Trophoblast cell (in vitro differentiated cells and primary cell): ENCODE data around the gene DCAF15.

Source experiments
- DNase-seq, 2 donors: peaks; one replicate each; pipeline ENCODE4 v3.0.0-alpha.2; 2016
- H2AFZ ChIP-seq: 2 replicates; pipeline ENCODE4 v1.6.1; 2013; ENCODE audit warnings: low read length, moderate library complexity, mild to moderate bottlenecking; ENCODE audit not compliant: insufficient read depth, poor library complexity
- H2AK5ac ChIP-seq: 2 replicates; pipeline ENCODE4 v1.6.1; 2013; ENCODE audit warnings: mild to moderate bottlenecking, low read length
- H2BK120ac ChIP-seq: 2 replicates; pipeline ENCODE4 v1.6.1; 2013; ENCODE audit warnings: low read length, mild to moderate bottlenecking, moderate library complexity; ENCODE audit not compliant: insufficient read depth, poor library complexity
- H2BK12ac ChIP-seq: 2 replicates; pipeline ENCODE4 v1.6.1; 2013; ENCODE audit warnings: mild to moderate bottlenecking, low read length, moderate library complexity
- H2BK5ac ChIP-seq: 2 replicates; pipeline ENCODE4 v1.6.1; 2013; ENCODE audit warnings: low read length, low read depth, moderate library complexity, mild to moderate bottlenecking; ENCODE audit not compliant: poor library complexity
- H3K14ac ChIP-seq: 2 replicates; pipeline ENCODE4 v1.6.1; 2013; ENCODE audit warnings: mild to moderate bottlenecking, low read length
- H3K18ac ChIP-seq: 2 replicates; pipeline ENCODE4 v1.6.1; 2013; ENCODE audit warnings: mild to moderate bottlenecking, low read length
- H3K23ac ChIP-seq: 2 replicates; pipeline ENCODE4 v1.6.1; 2013; ENCODE audit warnings: low read length
- H3K27ac ChIP-seq: 2 replicates; pipeline ENCODE4 v1.5.1; 2013; ENCODE audit warnings: low read depth, mild to moderate bottlenecking, inconsistent platforms, low read length, moderate library complexity
- H3K27me3 ChIP-seq: 2 replicates; pipeline ENCODE4 v1.6.1; 2013; ENCODE audit warnings: inconsistent platforms, mild to moderate bottlenecking, low read length, moderate library complexity; ENCODE audit not compliant: insufficient read depth
- H3K36me3 ChIP-seq, 2 experiments: 1 replicate in 1 of 2; 2 replicates in 1 of 2; pipeline ENCODE4 v1.6.1; 2013; ENCODE audit warnings: low read length in 2 of 2, mild to moderate bottlenecking in 2 of 2, moderate library complexity in 1 of 2; ENCODE audit not compliant: insufficient read depth in 2 of 2, control insufficient read depth in 1 of 2
- H3K4ac ChIP-seq: 2 replicates; pipeline ENCODE4 v1.6.1; 2013; ENCODE audit warnings: low read depth, mild to moderate bottlenecking, low read length, moderate library complexity
- H3K4me1 ChIP-seq, 2 experiments: 1 replicate in 1 of 2; 2 replicates in 1 of 2; pipeline ENCODE4 v1.6.1; 2013; ENCODE audit warnings: low read length in 2 of 2, mild to moderate bottlenecking in 2 of 2, moderate library complexity in 1 of 2; ENCODE audit not compliant: insufficient read depth in 2 of 2, control insufficient read depth in 1 of 2
- H3K4me2 ChIP-seq: 2 replicates; pipeline ENCODE4 v1.6.1; 2013; ENCODE audit warnings: inconsistent platforms, mild to moderate bottlenecking, low read length, moderate library complexity
- H3K4me3 ChIP-seq: 2 replicates; pipeline ENCODE4 v1.5.1; 2013; ENCODE audit warnings: mild to moderate bottlenecking, low read depth, low read length, inconsistent platforms
- H3K79me1 ChIP-seq: one replicate; pipeline ENCODE4 v1.6.1; 2013; ENCODE audit warnings: low read length
- H3K79me2 ChIP-seq: 2 replicates; pipeline ENCODE4 v1.6.1; 2013; ENCODE audit warnings: low read length, mild to moderate bottlenecking; ENCODE audit not compliant: control insufficient read depth, insufficient read depth, poor library complexity
- H3K9ac ChIP-seq: 2 replicates; pipeline ENCODE4 v1.6.1; 2013; ENCODE audit warnings: mild to moderate bottlenecking, low read length
- H3K9me3 ChIP-seq: 2 replicates; pipeline ENCODE4 v1.6.1; 2013; ENCODE audit warnings: low read depth, mild to moderate bottlenecking, control low read depth, inconsistent platforms, low read length; ENCODE audit not compliant: insufficient read depth
- H4K12ac ChIP-seq: 2 replicates; pipeline ENCODE4 v1.6.1; 2013; ENCODE audit warnings: low read depth, mild to moderate bottlenecking, low read length, moderate library complexity
- H4K8ac ChIP-seq: 2 replicates; pipeline ENCODE4 v1.6.1; 2013; ENCODE audit warnings: low read depth, mild to moderate bottlenecking, low read length, moderate library complexity
- H4K91ac ChIP-seq: one replicate; pipeline ENCODE4 v1.6.1; 2013; ENCODE audit warnings: low read depth, mild to moderate bottlenecking, low read length, moderate library complexity
- WGBS: extraction: QIAGEN DNeasy Blood & Tissue Kit; methylation state at CpG from one replicate; pipeline ENCODE4 v1.1.7; 2013; ENCODE audit warnings: missing lambda C conversion rate; ENCODE audit not compliant: insufficient read length, insufficient coverage; ENCODE audit errors: extremely low coverage; 5-methylcytosine and 5-hydroxymethylcytosine counted together

The DCAF15 gene

DNA sequence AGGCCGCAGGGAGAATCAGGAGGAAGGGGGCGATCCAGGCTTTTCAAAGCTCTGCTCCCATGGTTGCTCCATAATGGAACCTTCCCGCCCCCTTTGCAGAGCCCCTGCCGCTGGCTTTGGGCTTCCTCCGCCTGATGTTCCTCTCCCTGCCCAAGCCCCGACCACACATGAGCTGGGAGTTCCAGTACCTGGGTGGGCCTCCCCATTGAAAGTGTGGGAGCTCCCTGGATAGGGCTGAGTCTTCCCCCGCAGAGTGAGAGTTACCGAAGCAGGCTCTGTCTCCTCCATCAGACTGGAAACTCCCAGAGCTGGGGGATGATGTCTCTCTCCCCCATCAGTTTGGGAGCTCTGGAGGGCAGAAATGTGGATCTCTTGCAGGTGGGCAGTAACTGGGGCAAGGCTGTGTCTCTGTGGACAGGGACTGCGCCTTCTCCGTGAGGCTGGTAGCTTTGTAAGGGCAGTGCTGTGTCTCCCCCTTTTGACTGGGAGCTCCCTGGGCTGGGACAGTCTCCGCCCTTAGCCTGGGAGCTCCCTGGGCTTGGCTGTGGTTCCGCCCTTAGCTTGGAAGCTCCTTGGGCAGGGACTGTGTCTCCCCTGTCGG is 722 bp downstream of the DCAF15 start:
- H2BK5ac ChIP-seq = peak overlapping the region; percentile 3
- no peaks in the 10 kb centered on the region for H3K27me3 ChIP-seq
- H3K14ac ChIP-seq = peak overlapping the region; percentile 76
- no peak for DNase-seq
- peak overlapping the region; percentile 68 for H4K12ac ChIP-seq
- peaks cover 27 to 33% of the 10 kb centered on the region in 2 experiments for H3K36me3 ChIP-seq
- peaks cover 2% of the 10 kb centered on the region for H3K79me1 ChIP-seq
- H2BK12ac ChIP-seq = peak overlapping the region; percentile 3
- WGBS = no CpG with 5 or more reads among the region's 13 CpGs
- peak overlapping the region; percentile 55 for H3K18ac ChIP-seq
- H3K4me1 ChIP-seq = peaks cover 6 to 8% of the 10 kb centered on the region in 2 experiments
- peak overlapping the region; percentile 41 for H4K8ac ChIP-seq
- peaks cover 8% of the 10 kb centered on the region for H3K79me2 ChIP-seq
- H4K91ac ChIP-seq = peak overlapping the region; percentile 41
- H3K4me2 ChIP-seq = peak overlapping the region; percentile 66
- H3K9ac ChIP-seq = peak overlapping the region; percentile 1
- no peak overlapping the region for H2BK120ac ChIP-seq
- no peak overlapping the region for H3K23ac ChIP-seq
- no peaks in the 10 kb centered on the region for H3K9me3 ChIP-seq
- H2AFZ ChIP-seq = no peak overlapping the region
- peak overlapping the region; percentile 45 for H2AK5ac ChIP-seq
- peak overlapping the region; percentile 98 for H3K4me3 ChIP-seq
- H3K4ac ChIP-seq = peak overlapping the region; percentile 92
- H3K27ac ChIP-seq = no peak overlapping the region

GRCh38 chr19:13954185-13954584 is 1.9 kb downstream of the DCAF15 start:
- Histone ChIP-seq H4K91ac (no peak overlapping the region), H2AFZ (no peak overlapping the region), H2BK5ac (no peak overlapping the region), H3K9ac (no peak overlapping the region), H3K9me3 (no peaks in the 10 kb centered on the region), H2BK120ac (no peak overlapping the region), H3K18ac (no peak overlapping the region), H2AK5ac (no peak overlapping the region), H3K79me1 (peaks cover 2% of the 10 kb centered on the region), H4K12ac (no peak overlapping the region), H3K27ac (no peak overlapping the region), H3K27me3 (no peaks in the 10 kb centered on the region), H3K79me2 (peaks cover 8% of the 10 kb centered on the region), H3K14ac (no peak overlapping the region), H3K23ac (no peak overlapping the region), H3K4ac (no peak overlapping the region), H2BK12ac (no peak overlapping the region), H4K8ac (no peak overlapping the region), H3K4me3 (no peak overlapping the region), H3K4me2 (no peak overlapping the region), H3K4me1 (peaks cover 6 to 8% of the 10 kb centered on the region in 2 experiments), H3K36me3 (peaks cover 39 to 44% of the 10 kb centered on the region in 2 experiments)
- no CpG with 5 or more reads among the region's 15 CpGs for WGBS
- no peak for DNase-seq

DNA sequence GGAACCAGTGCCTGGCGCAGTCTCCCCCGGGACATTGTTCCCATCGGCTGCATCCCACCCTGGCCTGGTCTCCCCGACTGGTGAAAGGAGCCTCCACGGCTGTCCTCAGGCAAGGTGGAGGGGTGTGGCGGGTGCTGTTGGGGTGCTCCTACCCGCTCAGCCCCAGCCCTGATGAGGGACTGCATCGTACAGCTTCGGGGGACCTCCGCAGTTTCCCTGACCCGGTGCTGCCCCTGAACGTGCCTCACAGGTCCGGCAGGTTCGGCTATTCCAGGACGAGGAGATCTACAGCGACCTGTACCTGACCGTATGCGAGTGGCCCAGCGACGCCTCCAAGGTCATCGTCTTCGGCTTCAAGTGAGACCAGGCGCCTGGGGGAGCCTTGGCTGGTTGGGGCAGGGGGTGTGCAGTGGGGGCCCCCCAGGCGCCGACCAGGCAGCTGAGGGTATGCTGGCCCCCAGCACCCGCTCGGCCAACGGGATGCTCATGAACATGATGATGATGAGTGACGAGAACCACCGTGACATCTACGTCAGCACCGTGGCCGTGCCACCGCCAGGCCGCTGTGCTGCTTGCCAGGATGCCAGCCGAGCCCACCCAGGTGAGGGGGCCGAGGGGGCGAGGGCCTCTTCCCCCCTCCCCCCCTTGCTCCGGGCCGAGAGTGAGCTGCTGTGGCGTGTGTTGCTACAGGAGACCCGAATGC is 3.5 kb downstream of the DCAF15 start:
- H3K9ac ChIP-seq = no peak overlapping the region
- no peak overlapping the region for H4K8ac ChIP-seq
- H2BK120ac ChIP-seq = no peak overlapping the region
- no peak overlapping the region for H4K91ac ChIP-seq
- H3K27me3 ChIP-seq = no peaks in the 10 kb centered on the region
- no peaks in the 10 kb centered on the region for H3K9me3 ChIP-seq
- no peak overlapping the region for H3K4me2 ChIP-seq
- H3K27ac ChIP-seq = no peak overlapping the region
- no peak overlapping the region for H4K12ac ChIP-seq
- WGBS = no CpG with 5 or more reads among the region's 42 CpGs
- no peak overlapping the region for H2AK5ac ChIP-seq
- no peak overlapping the region for H3K14ac ChIP-seq
- H2BK12ac ChIP-seq = no peak overlapping the region
- no peak overlapping the region for H3K18ac ChIP-seq
- H3K36me3 ChIP-seq = peaks cover 55 to 60% of the 10 kb centered on the region in 2 experiments
- peaks cover 8% of the 10 kb centered on the region for H3K79me2 ChIP-seq
- H3K4ac ChIP-seq = no peak overlapping the region
- H3K4me3 ChIP-seq = no peak overlapping the region
- peaks cover 6 to 10% of the 10 kb centered on the region in 2 experiments for H3K4me1 ChIP-seq
- H2AFZ ChIP-seq = no peak overlapping the region
- no peak overlapping the region for H2BK5ac ChIP-seq
- no peak overlapping the region for H3K23ac ChIP-seq
- H3K79me1 ChIP-seq = peaks cover 2% of the 10 kb centered on the region
- no peak for DNase-seq

GRCh38 chr19:13956365-13956744 is 4.0 kb downstream of the DCAF15 start:
- H2AFZ ChIP-seq = no peak overlapping the region
- H4K12ac ChIP-seq = no peak overlapping the region
- WGBS = no CpG with 5 or more reads among the region's 16 CpGs
- no peak overlapping the region for H2AK5ac ChIP-seq
- H3K4ac ChIP-seq = no peak overlapping the region
- no peak overlapping the region for H3K27ac ChIP-seq
- DNase-seq = no peak
- H3K79me1 ChIP-seq = peaks cover 2% of the 10 kb centered on the region
- H3K9me3 ChIP-seq = no peaks in the 10 kb centered on the region
- no peak overlapping the region for H3K14ac ChIP-seq
- H3K9ac ChIP-seq = no peak overlapping the region
- no peak overlapping the region for H2BK5ac ChIP-seq
- peaks cover 6 to 10% of the 10 kb centered on the region in 2 experiments for H3K4me1 ChIP-seq
- H3K23ac ChIP-seq = no peak overlapping the region
- H3K4me3 ChIP-seq = no peak overlapping the region
- H3K4me2 ChIP-seq = no peak overlapping the region
- H4K8ac ChIP-seq = no peak overlapping the region
- H4K91ac ChIP-seq = no peak overlapping the region
- no peaks in the 10 kb centered on the region for H3K27me3 ChIP-seq
- no peak overlapping the region for H3K18ac ChIP-seq
- H3K79me2 ChIP-seq = peaks cover 8% of the 10 kb centered on the region
- H3K36me3 ChIP-seq = peaks cover 60 to 64% of the 10 kb centered on the region in 2 experiments
- H2BK12ac ChIP-seq = no peak overlapping the region
- H2BK120ac ChIP-seq = no peak overlapping the region
